ENCODE data around the gene ABHD17B. TPM values are rescaled to one million over a fixed set of nuclear protein-coding genes. Genes with fewer than 3 reads are reported as not detected.

Gene ABHD17B
- total and polyA plus RNA-seq, 4 donors = 5.2 to 17.7 (median 10.1) TPM

GRCh38 chr9:71916834-71917534 is 6.0 kb upstream of the ABHD17B start:
- H3K9me3 ChIP-seq (ENCODE audit: control insufficient read depth in 4 of 4, low read length in 3 of 4) = no peaks in the 10 kb centered on the region
- no peak overlapping the region for H3K4me3 ChIP-seq (ENCODE audit: low read depth in 1 of 3, low read length in 3 of 3)
- peaks cover 0 to 1% (median 0%) of the 10 kb centered on the region in 4 donors for H3K36me3 ChIP-seq (ENCODE audit: control insufficient read depth in 4 of 4, insufficient read depth in 3 of 4, low read depth in 1 of 4, low read length in 3 of 4)
- peaks cover 2 to 25% (median 14%) of the 10 kb centered on the region in 4 donors for H3K4me1 ChIP-seq (ENCODE audit: control insufficient read depth in 4 of 4, insufficient read depth in 4 of 4, low read length in 3 of 4)
- TF ChIP-seq GABPA (IDR thresholded peaks at IDR 0.05 in 1 of 2, conservative IDR thresholded peaks at IDR 0.05 in 1 of 2) (no peak), HNF4A (conservative IDR thresholded peaks at IDR 0.05) (peak in 1 of 2 donors; percentile 19), RXRA (IDR thresholded peaks at IDR 0.05) (peak; percentile 27 to 64), RAD21 (IDR thresholded peaks at IDR 0.05) (no peak), ATF3 (IDR thresholded peaks at IDR 0.05) (no peak)
- TF ChIP-seq, protein P1, sequence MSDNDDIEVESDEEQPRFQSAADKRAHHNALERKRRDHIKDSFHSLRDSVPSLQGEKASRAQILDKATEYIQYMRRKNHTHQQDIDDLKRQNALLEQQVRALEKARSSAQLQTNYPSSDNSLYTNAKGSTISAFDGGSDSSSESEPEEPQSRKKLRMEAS (IDR thresholded peaks at IDR 0.05) = no peak
- H3K27ac ChIP-seq (ENCODE audit: low read depth in 1 of 2, low read length in 2 of 2) = no peak overlapping the region
- no peak overlapping the region for H3K9ac ChIP-seq (ENCODE audit: low read depth in 1 of 2, low read length in 2 of 2)
- H3K27me3 ChIP-seq (ENCODE audit: control insufficient read depth in 4 of 4, insufficient read depth in 4 of 4, low read length in 3 of 4) = no peaks in the 10 kb centered on the region
- no peak for DNase-seq (ENCODE audit: low spot score)

- peaks cover 0 to 1% (median 0%) of the 10 kb centered on the region in 4 donors for H3K36me3 ChIP-seq (ENCODE audit: control insufficient read depth in 4 of 4, insufficient read depth in 3 of 4, low read depth in 1 of 4, low read length in 3 of 4)
Measured at GRCh38 chr9:71915495-71915894, 4.5 kb upstream of the ABHD17B start.

More at GRCh38 chr9:71915495-71915894, 4.5 kb upstream of the ABHD17B start:
- no peak for DNase-seq (ENCODE audit: low spot score)
- TF ChIP-seq FOXA2 (IDR thresholded peaks at IDR 0.05) (no peak), REST (IDR thresholded peaks at IDR 0.05) (no peak), NR2F2 (IDR thresholded peaks at IDR 0.05) (no peak), JUND (IDR thresholded peaks at IDR 0.05) (no peak), HNF4G (IDR thresholded peaks at IDR 0.05) (no peak), SP1 (IDR thresholded peaks at IDR 0.05) (no peak), RXRA (IDR thresholded peaks at IDR 0.05) (no peak), GABPA (IDR thresholded peaks at IDR 0.05 in 1 of 2, conservative IDR thresholded peaks at IDR 0.05 in 1 of 2) (no peak), HNF4A (conservative IDR thresholded peaks at IDR 0.05) (no peak), TAF1 (conservative IDR thresholded peaks at IDR 0.05) (no peak), YY1 (IDR thresholded peaks at IDR 0.05) (no peak), FOXA1 (IDR thresholded peaks at IDR 0.05) (no peak), RAD21 (IDR thresholded peaks at IDR 0.05) (no peak), ATF3 (IDR thresholded peaks at IDR 0.05) (no peak), EGR1 (IDR thresholded peaks at IDR 0.05; ENCODE audit: low read depth in 2 of 2) (no peak)
- TF ChIP-seq, protein P2, sequence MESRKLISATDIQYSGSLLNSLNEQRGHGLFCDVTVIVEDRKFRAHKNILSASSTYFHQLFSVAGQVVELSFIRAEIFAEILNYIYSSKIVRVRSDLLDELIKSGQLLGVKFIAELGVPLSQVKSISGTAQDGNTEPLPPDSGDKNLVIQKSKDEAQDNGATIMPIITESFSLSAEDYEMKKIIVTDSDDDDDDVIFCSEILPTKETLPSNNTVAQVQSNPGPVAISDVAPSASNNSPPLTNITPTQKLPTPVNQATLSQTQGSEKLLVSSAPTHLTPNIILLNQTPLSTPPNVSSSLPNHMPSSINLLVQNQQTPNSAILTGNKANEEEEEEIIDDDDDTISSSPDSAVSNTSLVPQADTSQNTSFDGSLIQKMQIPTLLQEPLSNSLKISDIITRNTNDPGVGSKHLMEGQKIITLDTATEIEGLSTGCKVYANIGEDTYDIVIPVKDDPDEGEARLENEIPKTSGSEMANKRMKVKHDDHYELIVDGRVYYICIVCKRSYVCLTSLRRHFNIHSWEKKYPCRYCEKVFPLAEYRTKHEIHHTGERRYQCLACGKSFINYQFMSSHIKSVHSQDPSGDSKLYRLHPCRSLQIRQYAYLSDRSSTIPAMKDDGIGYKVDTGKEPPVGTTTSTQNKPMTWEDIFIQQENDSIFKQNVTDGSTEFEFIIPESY (IDR thresholded peaks at IDR 0.05) = no peak
- TF ChIP-seq, protein P1 (IDR thresholded peaks at IDR 0.05) = no peak
- TF ChIP-seq, protein P3, sequence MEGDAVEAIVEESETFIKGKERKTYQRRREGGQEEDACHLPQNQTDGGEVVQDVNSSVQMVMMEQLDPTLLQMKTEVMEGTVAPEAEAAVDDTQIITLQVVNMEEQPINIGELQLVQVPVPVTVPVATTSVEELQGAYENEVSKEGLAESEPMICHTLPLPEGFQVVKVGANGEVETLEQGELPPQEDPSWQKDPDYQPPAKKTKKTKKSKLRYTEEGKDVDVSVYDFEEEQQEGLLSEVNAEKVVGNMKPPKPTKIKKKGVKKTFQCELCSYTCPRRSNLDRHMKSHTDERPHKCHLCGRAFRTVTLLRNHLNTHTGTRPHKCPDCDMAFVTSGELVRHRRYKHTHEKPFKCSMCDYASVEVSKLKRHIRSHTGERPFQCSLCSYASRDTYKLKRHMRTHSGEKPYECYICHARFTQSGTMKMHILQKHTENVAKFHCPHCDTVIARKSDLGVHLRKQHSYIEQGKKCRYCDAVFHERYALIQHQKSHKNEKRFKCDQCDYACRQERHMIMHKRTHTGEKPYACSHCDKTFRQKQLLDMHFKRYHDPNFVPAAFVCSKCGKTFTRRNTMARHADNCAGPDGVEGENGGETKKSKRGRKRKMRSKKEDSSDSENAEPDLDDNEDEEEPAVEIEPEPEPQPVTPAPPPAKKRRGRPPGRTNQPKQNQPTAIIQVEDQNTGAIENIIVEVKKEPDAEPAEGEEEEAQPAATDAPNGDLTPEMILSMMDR (IDR thresholded peaks at IDR 0.05; ENCODE audit: low read depth, low read length, missing input control) = no peak
- no peak overlapping the region for H3K27ac ChIP-seq (ENCODE audit: low read depth in 1 of 2, low read length in 2 of 2)
- H3K4me3 ChIP-seq (ENCODE audit: low read depth in 1 of 3, low read length in 3 of 3) = no peak overlapping the region
- H3K9ac ChIP-seq (ENCODE audit: low read depth in 1 of 2, low read length in 2 of 2) = no peak overlapping the region
- no peaks in the 10 kb centered on the region for H3K9me3 ChIP-seq (ENCODE audit: control insufficient read depth in 4 of 4, low read length in 3 of 4)
- H3K27me3 ChIP-seq (ENCODE audit: control insufficient read depth in 4 of 4, insufficient read depth in 4 of 4, low read length in 3 of 4) = no peaks in the 10 kb centered on the region
- H3K4me1 ChIP-seq (ENCODE audit: control insufficient read depth in 4 of 4, insufficient read depth in 4 of 4, low read length in 3 of 4) = peaks cover 2 to 28% (median 14%) of the 10 kb centered on the region in 4 donors
